K562 (cell line): ENCODE measurements around the gene DENND2A. TPM values are rescaled to one million over a fixed set of nuclear protein-coding genes. Genes with fewer than 3 reads are reported as not detected.

Source experiments
- ELF2 ChIP-seq: fragments of 250-450 bp; sonication (Bioruptor Pico); IDR thresholded peaks from 2 replicates; pipeline ENCODE4 v1.5.0; 2021; ENCODE audit warnings: mild to moderate bottlenecking
- FOSL1 ChIP-seq: fragments of 200-800 bp; sonication (Bioruptor generic); conservative IDR thresholded peaks from 2 replicates; pipeline ENCODE4 v1.6.1; 2016; ENCODE audit warnings: missing genetic modification characterization, missing compliant biosample characterization
- FOXP1 ChIP-seq: sonication (generic); formaldehyde crosslinking; IDR thresholded peaks from 2 replicates; pipeline ENCODE4 v1.8.0; 2022; ENCODE audit warnings: mild to moderate bottlenecking, missing genetic modification reagents
- HDAC6 ChIP-seq: IDR thresholded peaks from 2 replicates; pipeline ENCODE4 v1.6.1; 2012; ENCODE audit warnings: low read depth, mild to moderate bottlenecking, control low read depth, inconsistent platforms, low read length, moderate library complexity
- HDGF ChIP-seq: fragments of 450-650 bp; IDR thresholded peaks from 2 replicates; pipeline ENCODE4 v1.6.1; 2016
- MCM5 ChIP-seq: fragments of 450-650 bp; IDR thresholded peaks from 2 replicates; pipeline ENCODE4 v1.6.1; 2016; ENCODE audit warnings: low read depth
- NCOR1 ChIP-seq: fragments of 450-650 bp; IDR thresholded peaks from 2 replicates; pipeline ENCODE4 v1.6.1; 2016; ENCODE audit warnings: mild to moderate bottlenecking, moderate library complexity
- NFRKB ChIP-seq: fragments of 450-650 bp; IDR thresholded peaks from 2 replicates; pipeline ENCODE4 v1.6.1; 2016; ENCODE audit warnings: low read depth
- POLR3G ChIP-seq: IDR thresholded peaks from 2 replicates; pipeline ENCODE4 v1.6.1; 2011; ENCODE audit not compliant: insufficient read length, insufficient replicate concordance; ENCODE audit errors: extremely low read depth
- SMC3 ChIP-seq: conservative IDR thresholded peaks from 2 replicates; pipeline ENCODE4 v1.6.1; 2011; ENCODE audit warnings: low read depth, low read length, improper control_type of control experiment; ENCODE audit not compliant: insufficient read depth
- TEAD2 ChIP-seq: fragments of 450-650 bp; IDR thresholded peaks from 2 replicates; pipeline ENCODE4 v1.6.1; 2016; ENCODE audit warnings: missing genetic modification characterization, control low read depth, missing compliant biosample characterization
- polyA plus RNA-seq, 8 experiments: library from polyadenylated mRNA; depleted of rRNA in 4 of 8; stranded (reverse) in 5 of 8; unstranded in 3 of 8; fragments of >200 nt; fragmentation: Nextera tagmentation in 2 of 8; fragmentation: Illumina TruSeq in 1 of 8; extraction: Ambion mirVana in 2 of 8; extraction: Trizol in 1 of 8; gene quantifications; 2 replicates each; pipeline versions ENCODE4 v1.2.1 to v1.2.3, GENCODE V29; 2011 to 2014; ENCODE audit warnings: inconsistent platforms in 1 of 8, missing spikeins in 1 of 8
- total RNA-seq, 7 experiments: library from RNA; depleted of rRNA in 6 of 7; stranded (reverse); fragments of >200 nt in 6 of 7; fragmentation: Illumina TruSeq in 2 of 7; extraction: Trizol in 2 of 7; gene quantifications; 2 replicates each; pipeline versions ENCODE4 v1.2.1 to v1.2.3, GENCODE V29; 2011 to 2021; ENCODE audit warnings: low replicate concordance in 1 of 7
- TF ChIP-seq, protein P1 (sequence below): sonication (generic); formaldehyde crosslinking; IDR thresholded peaks from 2 replicates; pipeline ENCODE4 v1.8.0; 2023; ENCODE audit warnings: mild to moderate bottlenecking, missing genetic modification reagents
- TF ChIP-seq, protein P2 (sequence below): fragments of 250-450 bp; sonication (Bioruptor Pico); IDR thresholded peaks from 2 replicates; pipeline ENCODE4 v1.9.0; 2021; ENCODE audit warnings: mild to moderate bottlenecking
- TF ChIP-seq, protein P3 (sequence below), 2 experiments: fragments of 150-350 bp in 1 of 2; IDR thresholded peaks; 2 replicates each; pipeline ENCODE4 v1.6.1; 2012 to 2016; ENCODE audit warnings: low read depth in 2 of 2, low read length in 2 of 2, mild to moderate bottlenecking in 1 of 2, moderate library complexity in 1 of 2
- TF ChIP-seq, protein P4 (sequence below): fragments of 250-450 bp; sonication (Bioruptor Pico); IDR thresholded peaks from 2 replicates; pipeline ENCODE4 v1.4.0; 2020
- TF ChIP-seq, protein P5 (sequence below): fragments of 450-650 bp; IDR thresholded peaks from 2 replicates; pipeline ENCODE4 v1.7.1; 2018; ENCODE audit warnings: mild to moderate bottlenecking, low read depth; ENCODE audit not compliant: partially characterized antibody

The DENND2A gene
- total and polyA plus RNA-seq, 9 of the 15 experiments (the other 6 are each of a cell fraction or from before 2014, with no cell fraction given): not detected

DNA sequence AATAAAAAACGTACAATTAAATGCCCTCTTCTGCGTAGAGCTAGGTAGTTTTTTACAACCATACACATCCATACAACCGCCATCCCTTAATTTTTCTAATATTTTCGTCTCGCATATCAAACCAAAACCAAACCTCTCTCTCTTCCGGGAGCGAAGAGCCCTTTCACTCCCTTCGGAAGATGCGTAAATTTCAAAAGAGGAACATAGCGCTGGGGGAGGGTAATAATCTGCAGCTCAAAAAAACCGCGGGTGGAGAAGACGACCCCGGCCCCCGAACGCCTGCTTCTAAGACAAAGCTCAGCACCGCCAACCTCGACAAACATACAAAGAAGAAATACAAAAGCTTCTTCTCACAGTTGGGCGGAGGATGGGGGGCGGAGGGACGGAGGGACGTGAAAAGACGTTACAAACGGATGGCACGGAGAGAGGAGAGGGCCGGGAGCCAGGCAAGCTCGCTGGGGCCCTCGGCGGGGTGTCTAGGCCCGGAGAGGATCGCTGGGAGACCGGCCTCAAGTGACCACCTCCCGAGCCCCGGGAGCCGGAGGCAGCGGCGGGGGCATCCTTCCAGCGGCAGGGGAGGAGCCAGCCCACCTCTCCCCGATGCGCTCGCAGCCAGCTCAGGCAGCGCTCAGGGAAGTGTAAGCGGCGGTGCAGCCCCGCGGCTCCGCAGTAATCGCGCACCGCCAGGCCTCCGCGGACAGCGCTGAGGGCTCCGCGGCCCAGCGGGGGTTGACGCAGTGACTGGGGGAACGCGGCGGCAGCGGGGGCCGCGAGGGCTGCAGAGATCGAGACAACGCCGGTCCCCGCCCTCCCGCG lies 162.2 kb downstream of the DENND2A start (continued):
- TF ChIP-seq, protein P1, sequence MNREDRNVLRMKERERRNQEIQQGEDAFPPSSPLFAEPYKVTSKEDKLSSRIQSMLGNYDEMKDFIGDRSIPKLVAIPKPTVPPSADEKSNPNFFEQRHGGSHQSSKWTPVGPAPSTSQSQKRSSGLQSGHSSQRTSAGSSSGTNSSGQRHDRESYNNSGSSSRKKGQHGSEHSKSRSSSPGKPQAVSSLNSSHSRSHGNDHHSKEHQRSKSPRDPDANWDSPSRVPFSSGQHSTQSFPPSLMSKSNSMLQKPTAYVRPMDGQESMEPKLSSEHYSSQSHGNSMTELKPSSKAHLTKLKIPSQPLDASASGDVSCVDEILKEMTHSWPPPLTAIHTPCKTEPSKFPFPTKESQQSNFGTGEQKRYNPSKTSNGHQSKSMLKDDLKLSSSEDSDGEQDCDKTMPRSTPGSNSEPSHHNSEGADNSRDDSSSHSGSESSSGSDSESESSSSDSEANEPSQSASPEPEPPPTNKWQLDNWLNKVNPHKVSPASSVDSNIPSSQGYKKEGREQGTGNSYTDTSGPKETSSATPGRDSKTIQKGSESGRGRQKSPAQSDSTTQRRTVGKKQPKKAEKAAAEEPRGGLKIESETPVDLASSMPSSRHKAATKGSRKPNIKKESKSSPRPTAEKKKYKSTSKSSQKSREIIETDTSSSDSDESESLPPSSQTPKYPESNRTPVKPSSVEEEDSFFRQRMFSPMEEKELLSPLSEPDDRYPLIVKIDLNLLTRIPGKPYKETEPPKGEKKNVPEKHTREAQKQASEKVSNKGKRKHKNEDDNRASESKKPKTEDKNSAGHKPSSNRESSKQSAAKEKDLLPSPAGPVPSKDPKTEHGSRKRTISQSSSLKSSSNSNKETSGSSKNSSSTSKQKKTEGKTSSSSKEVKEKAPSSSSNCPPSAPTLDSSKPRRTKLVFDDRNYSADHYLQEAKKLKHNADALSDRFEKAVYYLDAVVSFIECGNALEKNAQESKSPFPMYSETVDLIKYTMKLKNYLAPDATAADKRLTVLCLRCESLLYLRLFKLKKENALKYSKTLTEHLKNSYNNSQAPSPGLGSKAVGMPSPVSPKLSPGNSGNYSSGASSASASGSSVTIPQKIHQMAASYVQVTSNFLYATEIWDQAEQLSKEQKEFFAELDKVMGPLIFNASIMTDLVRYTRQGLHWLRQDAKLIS (CRISPR knock-in tag): no peak; the same call in 1 of the 2 replicates
- no peak for TF ChIP-seq POLR3G
- peak; percentile 32; the same call in 1 of the 2 replicates for TF ChIP-seq NFRKB
- TF ChIP-seq, protein P2, sequence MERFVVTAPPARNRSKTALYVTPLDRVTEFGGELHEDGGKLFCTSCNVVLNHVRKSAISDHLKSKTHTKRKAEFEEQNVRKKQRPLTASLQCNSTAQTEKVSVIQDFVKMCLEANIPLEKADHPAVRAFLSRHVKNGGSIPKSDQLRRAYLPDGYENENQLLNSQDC: no peak
- TF ChIP-seq MCM5: no peak
- no peak for TF ChIP-seq ELF2
- no peak for TF ChIP-seq FOSL1
- no peak for TF ChIP-seq FOXP1 (CRISPR knock-in tag)
- TF ChIP-seq, protein P3, sequence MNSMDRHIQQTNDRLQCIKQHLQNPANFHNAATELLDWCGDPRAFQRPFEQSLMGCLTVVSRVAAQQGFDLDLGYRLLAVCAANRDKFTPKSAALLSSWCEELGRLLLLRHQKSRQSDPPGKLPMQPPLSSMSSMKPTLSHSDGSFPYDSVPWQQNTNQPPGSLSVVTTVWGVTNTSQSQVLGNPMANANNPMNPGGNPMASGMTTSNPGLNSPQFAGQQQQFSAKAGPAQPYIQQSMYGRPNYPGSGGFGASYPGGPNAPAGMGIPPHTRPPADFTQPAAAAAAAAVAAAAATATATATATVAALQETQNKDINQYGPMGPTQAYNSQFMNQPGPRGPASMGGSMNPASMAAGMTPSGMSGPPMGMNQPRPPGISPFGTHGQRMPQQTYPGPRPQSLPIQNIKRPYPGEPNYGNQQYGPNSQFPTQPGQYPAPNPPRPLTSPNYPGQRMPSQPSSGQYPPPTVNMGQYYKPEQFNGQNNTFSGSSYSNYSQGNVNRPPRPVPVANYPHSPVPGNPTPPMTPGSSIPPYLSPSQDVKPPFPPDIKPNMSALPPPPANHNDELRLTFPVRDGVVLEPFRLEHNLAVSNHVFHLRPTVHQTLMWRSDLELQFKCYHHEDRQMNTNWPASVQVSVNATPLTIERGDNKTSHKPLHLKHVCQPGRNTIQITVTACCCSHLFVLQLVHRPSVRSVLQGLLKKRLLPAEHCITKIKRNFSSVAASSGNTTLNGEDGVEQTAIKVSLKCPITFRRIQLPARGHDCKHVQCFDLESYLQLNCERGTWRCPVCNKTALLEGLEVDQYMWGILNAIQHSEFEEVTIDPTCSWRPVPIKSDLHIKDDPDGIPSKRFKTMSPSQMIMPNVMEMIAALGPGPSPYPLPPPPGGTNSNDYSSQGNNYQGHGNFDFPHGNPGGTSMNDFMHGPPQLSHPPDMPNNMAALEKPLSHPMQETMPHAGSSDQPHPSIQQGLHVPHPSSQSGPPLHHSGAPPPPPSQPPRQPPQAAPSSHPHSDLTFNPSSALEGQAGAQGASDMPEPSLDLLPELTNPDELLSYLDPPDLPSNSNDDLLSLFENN (IDR thresholded peaks at IDR 0.05; ENCODE audit: low read depth in 2 of 2, low read length in 2 of 2): 0 out of 4 replicates have a peak, but pooled peaks of 1 of the 2 experiments have one; percentile 12
- TF ChIP-seq, protein P4, sequence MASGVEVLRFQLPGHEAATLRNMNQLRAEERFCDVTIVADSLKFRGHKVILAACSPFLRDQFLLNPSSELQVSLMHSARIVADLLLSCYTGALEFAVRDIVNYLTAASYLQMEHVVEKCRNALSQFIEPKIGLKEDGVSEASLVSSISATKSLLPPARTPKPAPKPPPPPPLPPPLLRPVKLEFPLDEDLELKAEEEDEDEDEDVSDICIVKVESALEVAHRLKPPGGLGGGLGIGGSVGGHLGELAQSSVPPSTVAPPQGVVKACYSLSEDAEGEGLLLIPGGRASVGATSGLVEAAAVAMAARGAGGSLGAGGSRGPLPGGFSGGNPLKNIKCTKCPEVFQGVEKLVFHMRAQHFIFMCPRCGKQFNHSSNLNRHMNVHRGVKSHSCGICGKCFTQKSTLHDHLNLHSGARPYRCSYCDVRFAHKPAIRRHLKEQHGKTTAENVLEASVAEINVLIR (CRISPR knock-in tag): no peak
- no peak for TF ChIP-seq HDAC6
- TF ChIP-seq NCOR1: no peak
- TF ChIP-seq TEAD2: no peak
- no peak for TF ChIP-seq HDGF
- TF ChIP-seq SMC3: no peak
- TF ChIP-seq, protein P5, sequence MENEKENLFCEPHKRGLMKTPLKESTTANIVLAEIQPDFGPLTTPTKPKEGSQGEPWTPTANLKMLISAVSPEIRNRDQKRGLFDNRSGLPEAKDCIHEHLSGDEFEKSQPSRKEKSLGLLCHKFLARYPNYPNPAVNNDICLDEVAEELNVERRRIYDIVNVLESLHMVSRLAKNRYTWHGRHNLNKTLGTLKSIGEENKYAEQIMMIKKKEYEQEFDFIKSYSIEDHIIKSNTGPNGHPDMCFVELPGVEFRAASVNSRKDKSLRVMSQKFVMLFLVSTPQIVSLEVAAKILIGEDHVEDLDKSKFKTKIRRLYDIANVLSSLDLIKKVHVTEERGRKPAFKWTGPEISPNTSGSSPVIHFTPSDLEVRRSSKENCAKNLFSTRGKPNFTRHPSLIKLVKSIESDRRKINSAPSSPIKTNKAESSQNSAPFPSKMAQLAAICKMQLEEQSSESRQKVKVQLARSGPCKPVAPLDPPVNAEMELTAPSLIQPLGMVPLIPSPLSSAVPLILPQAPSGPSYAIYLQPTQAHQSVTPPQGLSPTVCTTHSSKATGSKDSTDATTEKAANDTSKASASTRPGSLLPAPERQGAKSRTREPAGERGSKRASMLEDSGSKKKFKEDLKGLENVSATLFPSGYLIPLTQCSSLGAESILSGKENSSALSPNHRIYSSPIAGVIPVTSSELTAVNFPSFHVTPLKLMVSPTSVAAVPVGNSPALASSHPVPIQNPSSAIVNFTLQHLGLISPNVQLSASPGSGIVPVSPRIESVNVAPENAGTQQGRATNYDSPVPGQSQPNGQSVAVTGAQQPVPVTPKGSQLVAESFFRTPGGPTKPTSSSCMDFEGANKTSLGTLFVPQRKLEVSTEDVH: no peak
